Astrocyte of the hippocampus (primary cell): Measurements from ENCODE around the gene H19.

Experiments used
- DNase-seq: peaks from one replicate; pipeline ENCODE4 v3.0.0; 2011; ENCODE audit warnings: low read depth, low spot score

H19 gene

GRCh38 chr11:1947592-1948237 is 49.9 kb downstream of the H19 start:
- no peak for DNase-seq

GRCh38 chr11:1946812-1947484 is 50.7 kb downstream of the H19 start, which contains the start of gene MRPL23:
TSS of gene MRPL23 (plus strand) at chr11:1947332. CDS start at chr11:1947363, 31 bp downstream.
- no peak for DNase-seq
